Endodermal cell (in vitro differentiated cells): ENCODE results near the gene AKR1C8. TPM values are rescaled to one million over a fixed set of nuclear protein-coding genes. Genes with fewer than 3 reads are reported as not detected.

ENCODE experiments used
- DNase-seq: peaks from one replicate; pipeline ENCODE4 v3.0.0-alpha.2; 2017
- H3K27ac ChIP-seq: 2 replicates; pipeline ENCODE4 v1.5.1; 2013; ENCODE audit warnings: mild to moderate bottlenecking, low read depth, low read length, moderate library complexity
- H3K27me3 ChIP-seq: 2 replicates; pipeline ENCODE4 v1.6.1; 2013; ENCODE audit warnings: mild to moderate bottlenecking, low read length, moderate library complexity; ENCODE audit not compliant: insufficient read depth, control insufficient read depth, poor library complexity, severe bottlenecking
- H3K36me3 ChIP-seq: 2 replicates; pipeline ENCODE4 v1.7.0; 2013; ENCODE audit warnings: mild to moderate bottlenecking, low read length, moderate library complexity; ENCODE audit not compliant: control insufficient read depth, insufficient read depth
- H3K4me1 ChIP-seq: one replicate; pipeline ENCODE4 v1.7.0; 2013; ENCODE audit warnings: low read length; ENCODE audit not compliant: control insufficient read depth, insufficient read depth
- H3K4me3 ChIP-seq: 2 replicates; pipeline ENCODE4 v1.5.1; 2013; ENCODE audit warnings: mild to moderate bottlenecking, low read length, moderate library complexity
- H3K9ac ChIP-seq: 2 replicates; pipeline ENCODE4 v1.6.1; 2013; ENCODE audit warnings: mild to moderate bottlenecking, low read length, moderate library complexity; ENCODE audit not compliant: poor library complexity, severe bottlenecking; ENCODE audit errors: extremely low read depth
- H3K9me3 ChIP-seq: 2 replicates; pipeline ENCODE4 v1.6.1; 2013; ENCODE audit warnings: mild to moderate bottlenecking, low read length, moderate library complexity; ENCODE audit not compliant: control insufficient read depth
- H3K27ac Mint-ChIP-seq: 2 replicates; pipeline ENCODE4 v1.8.0; 2020; ENCODE audit warnings: mixed read lengths
- H3K27me3 Mint-ChIP-seq: 2 replicates; pipeline ENCODE4 v1.8.0; 2021; ENCODE audit warnings: mild to moderate bottlenecking, mixed read lengths; ENCODE audit not compliant: insufficient read depth
- H3K36me3 Mint-ChIP-seq: 2 replicates; pipeline ENCODE4 v1.8.0; 2020; ENCODE audit warnings: low read depth, mixed read lengths
- H3K4me1 Mint-ChIP-seq: 2 replicates; pipeline ENCODE4 v1.8.0; 2020; ENCODE audit warnings: mixed read lengths
- H3K4me3 Mint-ChIP-seq: 2 replicates; pipeline ENCODE4 v1.8.0; 2020; ENCODE audit warnings: mild to moderate bottlenecking, moderate library complexity, mixed read lengths
- H3K9me3 Mint-ChIP-seq: 2 replicates; pipeline ENCODE4 v1.8.0; 2020; ENCODE audit warnings: mild to moderate bottlenecking, mixed read lengths
- WGBS, 2 experiments: methylation state at CpG; one replicate each; pipeline versions ENCODE4 v1.1.5 to v1.1.7; 2013; ENCODE audit warnings: missing lambda C conversion rate in 2 of 2, mixed read lengths in 1 of 2; ENCODE audit not compliant: insufficient coverage in 1 of 2, insufficient read length in 1 of 2; 5-methylcytosine and 5-hydroxymethylcytosine counted together
- total RNA-seq, 2 donors: library from RNA; stranded (reverse); fragmentation: NEBNext Ultra II Directional in 1 of 2; extraction: Animal tissue kit (Norgen Biotek cat#: 25700) in 1 of 2; gene quantifications; 2 replicates in 1 of 2; 3 replicates in 1 of 2; pipeline ENCODE4 v1.2.1, GENCODE V29; 2021
- TF ChIP-seq, protein P1 (sequence below): fragments of 200-600 bp; sonication (generic); conservative IDR thresholded peaks from 2 replicates; pipeline ENCODE4 v1.5.0; 2021; ENCODE audit warnings: antibody characterized with exemption, mild to moderate bottlenecking

Gene AKR1C8
- total RNA-seq, 2 donors from 2014 or later: not detected

- Histone ChIP-seq H3K4me3 (no peak overlapping the region), H3K36me3 (no peaks in the 10 kb centered on the region), H3K9me3 (peaks cover 37% of the 10 kb centered on the region), H3K27me3 (no peaks in the 10 kb centered on the region), H3K27ac (peak overlapping the region; percentile 78), H3K9ac (no peak overlapping the region), H3K4me1 (no peaks in the 10 kb centered on the region)
- H3K4me1 Mint-ChIP-seq: peaks cover 4% of the 10 kb centered on the region
- no peaks in the 10 kb centered on the region for H3K36me3 Mint-ChIP-seq
- WGBS, 2 experiments: 67 to 86% methylated on average over 3 to 5 of the region's 5 CpGs
- H3K4me3 Mint-ChIP-seq: no peak overlapping the region
- no peak for DNase-seq
- H3K27ac Mint-ChIP-seq: no peak overlapping the region
- peaks cover 39% of the 10 kb centered on the region for H3K27me3 Mint-ChIP-seq
- peaks cover 62% of the 10 kb centered on the region for H3K9me3 Mint-ChIP-seq
- TF ChIP-seq, protein P1, sequence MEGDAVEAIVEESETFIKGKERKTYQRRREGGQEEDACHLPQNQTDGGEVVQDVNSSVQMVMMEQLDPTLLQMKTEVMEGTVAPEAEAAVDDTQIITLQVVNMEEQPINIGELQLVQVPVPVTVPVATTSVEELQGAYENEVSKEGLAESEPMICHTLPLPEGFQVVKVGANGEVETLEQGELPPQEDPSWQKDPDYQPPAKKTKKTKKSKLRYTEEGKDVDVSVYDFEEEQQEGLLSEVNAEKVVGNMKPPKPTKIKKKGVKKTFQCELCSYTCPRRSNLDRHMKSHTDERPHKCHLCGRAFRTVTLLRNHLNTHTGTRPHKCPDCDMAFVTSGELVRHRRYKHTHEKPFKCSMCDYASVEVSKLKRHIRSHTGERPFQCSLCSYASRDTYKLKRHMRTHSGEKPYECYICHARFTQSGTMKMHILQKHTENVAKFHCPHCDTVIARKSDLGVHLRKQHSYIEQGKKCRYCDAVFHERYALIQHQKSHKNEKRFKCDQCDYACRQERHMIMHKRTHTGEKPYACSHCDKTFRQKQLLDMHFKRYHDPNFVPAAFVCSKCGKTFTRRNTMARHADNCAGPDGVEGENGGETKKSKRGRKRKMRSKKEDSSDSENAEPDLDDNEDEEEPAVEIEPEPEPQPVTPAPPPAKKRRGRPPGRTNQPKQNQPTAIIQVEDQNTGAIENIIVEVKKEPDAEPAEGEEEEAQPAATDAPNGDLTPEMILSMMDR: no peak
These were observed 16.0 kb downstream of the AKR1C8 start for GRCh38 chr10:5168897-5169420.

DNA sequence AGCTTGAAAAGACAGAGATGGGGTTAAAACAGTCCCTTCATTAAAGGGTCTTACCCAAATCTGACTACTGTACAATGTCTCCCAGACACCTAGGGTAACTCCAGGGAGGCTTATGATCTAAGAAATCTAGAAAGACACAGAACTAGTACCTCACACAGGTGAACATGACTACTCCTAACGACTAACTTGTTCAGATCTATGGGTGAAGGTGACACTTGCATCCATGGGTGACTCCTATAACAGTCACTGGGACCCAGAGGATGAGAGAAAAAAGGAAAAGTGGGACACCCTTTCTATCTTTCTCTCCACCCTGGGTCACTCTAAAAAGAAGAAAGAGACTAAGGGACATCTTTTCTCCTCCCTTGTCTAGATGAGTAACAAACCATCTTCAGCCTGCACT is 19.2 kb downstream of the AKR1C8 start:
- H3K4me1 Mint-ChIP-seq: peaks cover 4% of the 10 kb centered on the region
- peaks cover 32% of the 10 kb centered on the region for H3K27me3 Mint-ChIP-seq
- TF ChIP-seq, protein P1: no peak
- no peak overlapping the region for H3K9ac ChIP-seq
- DNase-seq: no peak
- no peak overlapping the region for H3K27ac ChIP-seq
- H3K36me3 Mint-ChIP-seq: no peaks in the 10 kb centered on the region
- peaks cover 83% of the 10 kb centered on the region for H3K9me3 Mint-ChIP-seq
- H3K27me3 ChIP-seq: no peaks in the 10 kb centered on the region
- no peak overlapping the region for H3K27ac Mint-ChIP-seq
- peaks cover 51% of the 10 kb centered on the region for H3K9me3 ChIP-seq
- H3K4me3 Mint-ChIP-seq: no peak overlapping the region
- 0 to 53% methylated on average over 1 of the region's 1 CpG for WGBS, 2 experiments
- H3K4me3 ChIP-seq: no peak overlapping the region
- no peaks in the 10 kb centered on the region for H3K36me3 ChIP-seq
- H3K4me1 ChIP-seq: no peaks in the 10 kb centered on the region

GRCh38 chr10:5163487-5163886 is 21.5 kb downstream of the AKR1C8 start:
- no peak for DNase-seq
- Mint-ChIP-seq H3K27me3 (peaks cover 17% of the 10 kb centered on the region), H3K4me1 (no peaks in the 10 kb centered on the region), H3K36me3 (no peaks in the 10 kb centered on the region), H3K4me3 (no peak overlapping the region), H3K27ac (no peak overlapping the region), H3K9me3 (peaks cover 92% of the 10 kb centered on the region)
- WGBS, 2 experiments: 56 to 57% methylated on average over 2 of the region's 2 CpGs
- H3K36me3 ChIP-seq: no peaks in the 10 kb centered on the region
- TF ChIP-seq, protein P1: no peak
- no peak overlapping the region for H3K9ac ChIP-seq
- H3K4me3 ChIP-seq: no peak overlapping the region
- H3K4me1 ChIP-seq: no peaks in the 10 kb centered on the region
- H3K27me3 ChIP-seq: no peaks in the 10 kb centered on the region
- no peak overlapping the region for H3K27ac ChIP-seq
- peaks cover 50% of the 10 kb centered on the region for H3K9me3 ChIP-seq
